Astrocyte of the cerebellum (primary cell): ENCODE results near the gene CXCL13.

Experiments
- DNase-seq: peaks from one replicate; pipeline ENCODE4 v3.0.0-alpha.2; 2011; ENCODE audit warnings: low read depth
- H3K4me3 ChIP-seq: 2 replicates; pipeline ENCODE4 v1.5.1; 2011; ENCODE audit warnings: mild to moderate bottlenecking, low read depth, low read length, moderate library complexity
- in situ Hi-C: cut with HindIII; loops from 2 replicates; pipeline ENCODE4 v1.10.0; 2017; ENCODE audit warnings: low sequenced_read_pairs
- TF ChIP-seq, protein P1 (sequence below): IDR thresholded peaks from 2 replicates; pipeline ENCODE4 v1.5.1; 2012; ENCODE audit warnings: low read length, low read depth, moderate library complexity, mild to moderate bottlenecking; ENCODE audit errors: missing control alignments

CXCL13 gene

DNA sequence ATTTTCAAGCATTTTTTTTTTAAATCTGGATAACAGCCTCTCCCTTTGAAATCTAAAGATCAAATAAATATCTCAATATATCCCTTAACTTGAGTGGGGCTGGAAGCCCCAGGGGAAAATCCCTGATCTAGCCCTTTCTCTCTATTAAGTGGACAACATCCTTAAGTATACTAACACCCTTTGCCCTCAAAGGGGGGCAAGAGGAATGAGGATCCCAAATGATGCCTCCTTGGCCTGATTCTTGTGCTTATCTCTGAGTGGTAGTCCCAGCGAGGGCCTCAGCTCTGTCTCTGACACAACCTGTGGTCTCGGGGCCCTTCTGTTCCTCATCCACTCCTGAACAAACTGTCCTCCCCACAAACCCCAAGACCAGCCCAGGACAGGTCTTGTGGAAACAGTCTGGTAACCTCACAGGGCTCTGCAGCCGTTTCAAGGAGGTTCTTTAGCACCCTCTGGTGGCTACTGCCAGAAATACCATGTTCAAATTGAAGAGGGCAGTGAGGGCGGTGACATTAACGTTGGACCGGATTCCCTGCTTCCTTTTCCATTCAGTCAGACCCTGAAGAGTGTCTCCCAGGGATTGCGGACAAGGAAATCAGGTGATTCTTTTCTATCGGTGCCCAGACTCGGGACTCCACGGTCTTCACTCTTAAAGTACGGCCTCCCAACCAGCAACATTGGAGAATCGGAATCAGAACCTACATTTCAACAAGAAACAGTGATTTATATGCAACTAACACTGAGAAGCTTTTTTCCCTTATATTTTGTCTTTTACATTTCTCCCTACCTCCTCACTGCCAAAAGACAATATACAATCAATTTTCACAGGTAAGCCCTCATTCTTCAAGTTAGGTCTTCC lies 13.0 kb downstream of the CXCL13 start:
- no peak overlapping the region for H3K4me3 ChIP-seq
- TF ChIP-seq, protein P1, sequence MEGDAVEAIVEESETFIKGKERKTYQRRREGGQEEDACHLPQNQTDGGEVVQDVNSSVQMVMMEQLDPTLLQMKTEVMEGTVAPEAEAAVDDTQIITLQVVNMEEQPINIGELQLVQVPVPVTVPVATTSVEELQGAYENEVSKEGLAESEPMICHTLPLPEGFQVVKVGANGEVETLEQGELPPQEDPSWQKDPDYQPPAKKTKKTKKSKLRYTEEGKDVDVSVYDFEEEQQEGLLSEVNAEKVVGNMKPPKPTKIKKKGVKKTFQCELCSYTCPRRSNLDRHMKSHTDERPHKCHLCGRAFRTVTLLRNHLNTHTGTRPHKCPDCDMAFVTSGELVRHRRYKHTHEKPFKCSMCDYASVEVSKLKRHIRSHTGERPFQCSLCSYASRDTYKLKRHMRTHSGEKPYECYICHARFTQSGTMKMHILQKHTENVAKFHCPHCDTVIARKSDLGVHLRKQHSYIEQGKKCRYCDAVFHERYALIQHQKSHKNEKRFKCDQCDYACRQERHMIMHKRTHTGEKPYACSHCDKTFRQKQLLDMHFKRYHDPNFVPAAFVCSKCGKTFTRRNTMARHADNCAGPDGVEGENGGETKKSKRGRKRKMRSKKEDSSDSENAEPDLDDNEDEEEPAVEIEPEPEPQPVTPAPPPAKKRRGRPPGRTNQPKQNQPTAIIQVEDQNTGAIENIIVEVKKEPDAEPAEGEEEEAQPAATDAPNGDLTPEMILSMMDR, result peak; percentile 88
- DNase-seq, result peak; percentile 52
- in situ Hi-C loops, result no loop called here

DNA sequence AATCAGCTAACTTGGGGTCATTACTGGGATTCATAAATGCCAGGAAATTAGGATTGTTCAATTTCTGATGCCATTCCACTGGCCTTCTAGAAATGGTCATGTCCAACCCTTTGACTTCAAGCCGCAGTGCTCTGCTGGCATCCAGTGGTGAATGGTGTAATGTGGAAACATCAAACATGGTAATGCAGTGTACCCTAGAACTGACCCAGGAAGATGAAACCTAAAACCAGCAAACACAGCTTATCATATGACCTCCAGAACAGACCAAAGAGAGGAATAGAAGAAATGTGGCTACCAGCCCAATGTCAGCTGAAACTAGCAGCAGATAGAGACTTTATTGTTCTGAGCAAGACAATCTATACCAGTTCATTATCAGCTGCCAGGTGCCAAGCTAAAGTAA lies 13.8 kb downstream of the CXCL13 start:
- in situ Hi-C loops, result no loop called here
- TF ChIP-seq, protein P1, result no peak
- no peak overlapping the region for H3K4me3 ChIP-seq
- DNase-seq, result no peak

DNA sequence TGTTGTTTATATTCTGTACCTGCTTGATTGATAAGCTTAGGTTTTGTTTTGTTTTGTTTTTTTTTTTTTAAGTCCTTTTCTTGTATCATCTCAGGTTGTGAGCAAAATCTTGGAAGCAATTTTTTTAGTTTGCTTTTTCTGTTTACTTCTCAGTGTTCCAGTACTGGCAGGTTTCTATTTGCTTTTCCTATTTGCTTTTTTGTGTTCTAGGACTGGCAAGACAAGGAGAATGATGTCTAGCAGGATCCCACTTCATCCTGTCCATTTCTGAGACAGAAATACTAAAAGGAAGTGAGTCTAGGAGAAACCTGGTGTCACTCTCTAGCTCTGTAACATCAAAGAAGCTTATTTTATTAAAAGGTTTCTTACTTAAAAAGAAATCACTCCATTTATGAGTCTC lies 15.6 kb downstream of the CXCL13 start:
- TF ChIP-seq, protein P1, result no peak
- no peak overlapping the region for H3K4me3 ChIP-seq
- in situ Hi-C loops, result no loop called here
- DNase-seq, result no peak

DNA sequence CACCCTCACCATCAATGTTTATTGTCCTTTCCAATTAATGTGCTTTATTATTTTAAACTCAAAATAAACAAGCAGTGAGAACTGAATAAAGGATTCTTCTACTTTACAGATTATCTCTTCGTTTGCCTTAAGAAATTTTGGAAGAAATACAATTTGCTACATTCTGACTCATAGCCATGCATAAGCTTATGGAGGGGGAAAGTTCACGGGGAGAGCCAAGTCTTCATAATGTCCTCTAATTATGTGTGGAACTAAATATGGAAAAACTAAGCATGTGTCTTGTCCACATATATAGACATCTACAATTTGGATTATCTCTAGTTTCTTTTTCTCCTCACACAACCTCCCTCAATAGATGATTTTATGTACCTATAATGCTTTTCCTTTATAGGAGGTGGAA lies 17.5 kb downstream of the CXCL13 start:
- in situ Hi-C loops, result no loop called here
- no peak overlapping the region for H3K4me3 ChIP-seq
- TF ChIP-seq, protein P1, result no peak
- no peak for DNase-seq

DNA sequence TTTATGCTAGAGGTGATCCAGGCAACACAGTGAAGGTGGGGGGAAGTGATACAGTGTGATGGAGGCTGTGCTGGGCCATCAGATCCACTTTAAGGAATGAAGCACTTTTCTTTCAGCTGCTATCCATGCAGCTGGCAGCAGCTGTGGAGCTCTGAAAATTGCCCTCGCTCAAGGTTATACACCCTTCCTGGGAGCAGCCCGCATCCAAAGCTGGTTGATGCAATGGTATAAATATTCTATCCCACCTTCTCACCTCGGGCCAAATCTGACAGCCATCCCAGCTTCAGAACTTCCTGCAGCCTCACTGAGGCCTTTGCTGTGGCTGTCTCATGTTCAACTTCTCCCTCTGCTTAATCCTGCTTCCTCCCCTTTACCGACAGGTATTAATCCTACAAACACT lies 18.6 kb downstream of the CXCL13 start:
- no peak overlapping the region for H3K4me3 ChIP-seq
- in situ Hi-C loops, result no loop called here
- no peak for DNase-seq
- TF ChIP-seq, protein P1, result no peak

DNA sequence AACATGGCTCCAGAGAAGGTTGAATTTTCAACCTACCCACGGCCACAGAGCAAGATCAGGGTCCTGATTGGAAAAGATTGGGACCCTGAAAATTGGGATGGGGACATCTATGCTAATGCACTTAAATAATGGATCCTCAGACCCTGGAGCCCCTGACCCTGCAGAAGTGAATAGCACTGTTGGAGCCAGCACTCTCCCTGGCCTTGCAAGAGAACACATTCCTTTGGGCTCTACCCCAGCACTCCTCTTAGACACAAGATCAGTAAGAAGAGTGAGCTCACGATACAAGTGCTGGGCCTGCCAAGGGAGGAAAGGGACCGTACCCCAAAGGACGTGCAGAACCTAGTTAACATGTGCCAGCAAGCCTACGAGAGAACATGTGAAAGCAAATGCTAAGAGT lies 19.9 kb downstream of the CXCL13 start:
- in situ Hi-C loops, result no loop called here
- no peak for DNase-seq
- no peak overlapping the region for H3K4me3 ChIP-seq
- TF ChIP-seq, protein P1, result no peak
